G401.6 (cell line): ENCODE measurements around the gene TMEM150B.

Experiments used
- FAIRE-seq: peaks from 2 replicates; lab custom pipeline; 2012; peaks lifted over from hg19 to GRCh38; lab: Jason Lieb, UNC

TMEM150B gene

DNA sequence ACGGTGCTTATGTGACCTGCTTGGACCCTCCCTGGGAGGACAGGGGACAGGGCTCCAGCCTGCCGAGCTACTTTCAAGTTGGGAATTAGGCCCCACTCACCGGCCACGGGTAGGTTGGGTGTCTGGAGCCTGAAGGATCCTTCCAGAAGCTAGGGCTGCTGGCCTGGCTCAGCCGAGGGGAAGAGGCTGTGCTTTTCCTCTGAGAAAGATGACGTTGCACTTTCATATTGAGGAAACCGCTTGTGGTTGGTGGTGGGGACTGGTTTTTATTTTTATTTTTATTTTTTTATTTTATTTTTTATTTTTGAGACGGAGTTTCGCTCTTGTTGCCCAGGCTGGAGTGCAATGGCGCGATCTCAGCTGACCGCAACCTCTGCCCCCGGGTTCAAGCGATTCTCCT lies at the start of gene TMEM150B:
TSS of gene TMEM150B (minus strand) at position 170 of the 400 bp plus-strand sequence. CDS start 4,305 bp downstream, outside the sequence.
- no peak for FAIRE-seq

DNA sequence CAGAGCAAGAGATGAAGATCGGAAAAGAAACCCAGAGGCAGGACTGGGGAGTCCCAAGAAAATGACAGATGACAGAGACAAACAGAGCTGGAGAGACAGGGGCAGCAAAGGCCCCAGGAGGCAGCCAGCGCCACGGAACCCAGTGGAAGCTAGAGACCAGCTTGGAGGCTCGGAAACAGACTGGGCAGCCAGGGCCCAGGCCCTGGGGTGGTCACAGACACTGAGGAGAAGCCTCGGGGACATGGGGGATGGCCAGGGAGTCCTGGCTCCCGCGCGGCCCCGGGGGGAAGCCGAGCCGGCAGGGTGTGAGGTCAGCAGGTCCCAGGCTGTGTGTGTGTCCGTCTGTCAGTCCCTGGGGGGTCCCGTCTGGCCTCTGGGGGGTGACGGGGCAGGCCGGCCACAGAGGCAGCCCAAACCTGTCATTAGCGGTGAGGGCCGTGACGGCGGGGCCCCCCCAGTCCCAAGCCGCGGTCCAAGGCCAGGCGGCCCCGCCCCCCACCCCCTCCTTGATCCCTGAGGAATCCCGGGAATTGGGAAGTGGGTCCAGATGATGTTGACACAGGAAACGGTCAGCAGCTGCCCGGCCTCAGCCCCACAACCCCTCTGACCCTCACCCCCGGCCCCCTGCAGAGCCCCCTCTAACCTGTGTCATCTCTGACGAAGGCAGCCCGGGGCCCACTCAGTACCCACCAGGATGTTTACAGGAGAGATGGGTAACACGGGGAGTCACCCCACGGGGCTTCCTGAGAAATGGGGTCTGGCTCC lies 49.0 kb upstream of the TMEM150B start:
- no peak for FAIRE-seq

DNA sequence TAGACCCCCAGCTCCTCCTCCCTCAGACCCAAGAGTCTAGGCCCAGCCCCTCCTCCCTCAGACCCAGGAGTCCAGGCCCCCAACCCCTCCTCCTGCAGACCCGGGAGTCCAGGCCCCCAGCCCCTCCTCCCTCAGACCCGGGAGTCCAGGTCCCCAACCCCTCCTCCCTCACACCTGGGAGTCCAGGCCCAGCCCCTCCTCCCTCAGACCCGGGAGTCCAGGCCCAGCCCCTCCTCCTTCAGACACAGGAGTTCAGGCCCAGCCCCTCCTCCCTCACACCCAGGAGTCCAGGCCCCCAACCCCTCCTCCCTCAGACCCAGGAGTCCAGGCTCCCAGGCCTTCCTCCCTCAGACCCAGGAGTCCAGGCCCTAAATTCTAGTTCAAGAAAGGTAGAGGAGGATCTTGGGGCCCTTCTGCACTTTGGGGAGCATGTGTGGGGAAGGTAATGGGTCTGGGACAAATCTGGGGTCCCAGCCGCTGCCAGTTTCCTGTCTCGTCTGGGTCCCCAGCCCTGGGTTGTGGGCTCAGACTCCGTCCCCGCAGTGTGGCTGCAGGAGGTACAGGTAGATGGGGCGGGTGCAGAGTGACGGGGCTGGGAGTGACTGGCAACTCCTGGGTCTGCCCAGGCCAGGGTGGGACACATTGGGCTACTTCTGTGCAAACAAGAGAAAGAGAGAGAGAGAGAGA lies 48.3 kb upstream of the TMEM150B start:
- no peak for FAIRE-seq

GRCh38 chr19:55372316-55373081 lies 47.4 kb upstream of the TMEM150B start:
- no peak for FAIRE-seq

DNA sequence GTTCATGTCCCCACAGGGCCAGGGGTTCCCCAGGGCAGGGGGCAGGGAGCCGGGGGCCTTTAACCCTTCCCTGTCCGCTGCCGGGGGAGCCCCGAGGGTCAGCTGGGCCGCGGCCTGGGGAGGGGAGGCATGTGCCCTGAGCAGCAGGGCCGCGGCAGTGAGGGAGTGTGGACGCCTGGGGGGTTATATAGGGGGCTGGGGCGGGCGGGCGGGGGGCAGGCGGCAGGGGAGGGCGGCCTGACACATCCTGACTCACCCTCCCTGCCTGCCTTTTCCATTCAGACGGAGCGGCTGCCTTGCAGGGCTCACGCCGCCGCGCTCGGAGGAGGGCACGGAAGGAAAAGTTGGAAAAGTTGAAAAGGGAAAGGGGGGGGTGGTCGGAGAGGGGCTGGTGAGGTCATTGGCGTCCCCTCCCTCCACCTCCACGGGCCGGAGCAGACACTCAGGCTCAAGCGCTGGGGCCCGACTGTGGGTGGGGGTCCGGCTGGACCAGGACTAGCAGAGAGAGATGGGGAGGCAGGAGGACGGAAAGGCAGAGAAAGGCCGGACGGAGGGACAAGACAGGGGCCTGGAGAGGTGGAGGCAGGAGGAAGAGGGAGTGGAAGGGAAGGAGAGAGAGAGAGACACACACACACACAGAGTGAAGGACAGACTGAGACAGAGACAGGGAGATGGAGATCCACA lies 45.3 kb upstream of the TMEM150B start, which contains the start of gene IL11:
TSS of gene IL11 (minus strand) at position 159 of the 684 bp plus-strand sequence. CDS start at position 6, 153 bp downstream.
- no peak for FAIRE-seq

DNA sequence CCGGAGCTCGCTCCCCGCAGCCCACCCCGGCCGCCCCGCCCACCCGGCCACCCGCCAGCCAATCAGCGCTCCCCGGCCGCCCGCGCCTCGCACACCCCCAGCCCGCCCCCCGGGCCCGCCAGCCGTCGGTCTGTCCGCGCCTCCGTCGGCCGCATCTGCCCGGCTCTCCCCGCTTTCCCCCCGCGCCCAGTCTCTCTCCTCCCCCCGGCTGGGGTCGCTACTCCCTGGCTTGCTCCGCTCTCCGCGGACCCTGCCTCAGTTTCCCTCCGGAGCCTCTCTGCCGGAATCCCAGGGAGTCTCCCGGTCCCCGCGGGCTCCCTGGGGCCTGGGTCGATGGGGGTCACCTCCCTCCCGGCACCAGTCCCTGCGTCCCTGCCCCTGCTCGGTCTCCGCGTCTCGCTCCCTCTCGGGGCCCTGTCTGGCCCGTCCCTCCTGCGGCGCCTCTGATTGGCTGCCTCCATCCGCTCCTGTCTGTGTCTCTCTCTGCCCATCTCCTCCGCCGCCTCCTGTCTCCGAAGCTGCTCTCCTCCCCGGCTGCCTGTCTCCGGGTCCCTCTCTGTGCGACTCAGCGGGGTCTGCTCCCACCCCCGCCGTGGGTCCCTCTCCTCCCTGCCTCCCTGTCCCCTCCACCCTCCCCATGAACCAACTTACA lies 44.6 kb upstream of the TMEM150B start:
- no peak for FAIRE-seq

DNA sequence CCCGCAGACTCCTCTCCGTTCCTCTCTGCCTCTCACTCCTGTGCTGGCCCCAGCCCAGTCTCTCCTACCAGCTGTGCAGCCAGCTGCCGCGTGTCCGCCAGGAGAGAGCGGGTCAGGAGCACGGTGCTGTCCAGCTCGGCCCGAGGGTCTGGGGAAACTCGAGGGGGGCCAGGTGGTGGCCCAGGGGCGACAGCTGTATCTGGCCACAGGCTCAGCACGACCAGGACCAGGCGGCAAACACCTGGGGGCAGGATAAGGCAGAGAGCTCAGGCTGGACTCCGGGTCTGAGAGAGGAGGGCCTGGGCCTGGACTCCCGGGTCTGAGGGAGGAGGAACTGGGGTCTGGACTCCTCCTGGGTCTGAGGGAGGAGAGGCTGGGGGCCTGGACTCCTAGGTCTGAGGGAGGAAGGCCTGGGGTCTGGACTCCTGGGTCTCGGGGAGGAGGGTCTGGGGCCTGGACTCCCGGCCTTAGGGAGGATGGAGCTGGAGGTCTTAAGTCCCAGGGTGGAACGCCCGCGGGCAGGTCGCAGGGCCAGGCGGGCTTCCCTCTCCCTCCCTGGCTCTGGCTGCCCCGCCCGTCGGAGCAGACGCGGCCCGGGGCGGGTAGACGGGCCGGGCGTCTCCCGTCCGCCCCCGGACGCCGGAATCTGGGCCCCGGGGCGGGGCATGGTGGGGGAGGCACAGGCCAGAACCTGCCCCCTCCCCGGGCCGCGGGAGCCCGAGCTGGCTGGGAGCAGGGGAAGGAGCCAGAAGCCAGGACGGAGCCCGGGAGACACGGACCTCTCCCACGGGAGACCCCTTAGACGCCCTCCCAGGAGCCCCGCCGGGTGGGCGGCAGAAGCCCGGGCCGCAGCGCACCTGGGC lies 43.8 kb upstream of the TMEM150B start:
- FAIRE-seq = no peak

GRCh38 chr19:55368106-55368505 lies 43.0 kb upstream of the TMEM150B start:
- no peak for FAIRE-seq

- FAIRE-seq = no peak
These were observed 41.6 kb upstream of the TMEM150B start for GRCh38 chr19:55366790-55367189.

- no peak for FAIRE-seq
These were observed 40.8 kb upstream of the TMEM150B start for GRCh38 chr19:55365964-55366363.

GRCh38 chr19:55365245-55365644 lies 40.1 kb upstream of the TMEM150B start:
- FAIRE-seq = no peak

DNA sequence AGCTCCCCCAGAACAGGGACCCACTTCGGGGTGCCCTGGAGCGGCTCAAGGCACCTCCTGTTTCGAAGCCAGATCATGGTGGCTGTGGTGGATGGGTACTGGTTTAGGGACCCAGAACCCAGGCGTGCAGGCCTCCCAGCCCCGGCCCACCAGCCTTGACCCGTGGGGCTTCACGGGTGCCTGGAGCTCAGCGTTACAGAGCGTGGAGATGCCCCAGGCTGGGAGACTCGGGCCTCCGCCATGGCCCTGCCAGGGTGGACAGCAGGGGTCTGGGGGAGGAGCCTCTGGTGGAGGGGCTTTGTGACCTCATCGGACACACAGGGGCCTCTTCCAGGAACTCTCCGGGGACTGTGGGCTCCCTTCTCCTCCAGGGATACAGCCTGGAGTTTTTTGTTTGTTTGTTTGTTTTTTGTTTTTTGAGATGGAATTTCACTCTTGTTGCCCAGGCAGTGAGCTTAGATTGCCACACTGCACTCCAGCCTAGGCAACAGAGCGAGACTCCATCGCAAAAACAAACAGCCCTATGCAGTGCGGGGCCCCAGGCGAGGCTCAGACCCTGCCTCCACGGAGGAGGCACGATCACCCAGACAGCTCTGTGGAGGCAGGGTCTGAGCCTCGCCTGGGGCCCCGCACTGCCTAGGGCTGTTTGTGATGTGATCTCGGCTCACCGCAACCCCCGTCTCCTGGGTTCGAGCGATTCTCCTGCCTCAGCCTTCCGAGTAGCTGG lies 38.0 kb upstream of the TMEM150B start, which contains the start of gene GARIN5B:
TSS of gene GARIN5B (minus strand) at position 271 of the 727 bp plus-strand sequence. CDS start at position 77, 194 bp downstream.
- no peak for FAIRE-seq

DNA sequence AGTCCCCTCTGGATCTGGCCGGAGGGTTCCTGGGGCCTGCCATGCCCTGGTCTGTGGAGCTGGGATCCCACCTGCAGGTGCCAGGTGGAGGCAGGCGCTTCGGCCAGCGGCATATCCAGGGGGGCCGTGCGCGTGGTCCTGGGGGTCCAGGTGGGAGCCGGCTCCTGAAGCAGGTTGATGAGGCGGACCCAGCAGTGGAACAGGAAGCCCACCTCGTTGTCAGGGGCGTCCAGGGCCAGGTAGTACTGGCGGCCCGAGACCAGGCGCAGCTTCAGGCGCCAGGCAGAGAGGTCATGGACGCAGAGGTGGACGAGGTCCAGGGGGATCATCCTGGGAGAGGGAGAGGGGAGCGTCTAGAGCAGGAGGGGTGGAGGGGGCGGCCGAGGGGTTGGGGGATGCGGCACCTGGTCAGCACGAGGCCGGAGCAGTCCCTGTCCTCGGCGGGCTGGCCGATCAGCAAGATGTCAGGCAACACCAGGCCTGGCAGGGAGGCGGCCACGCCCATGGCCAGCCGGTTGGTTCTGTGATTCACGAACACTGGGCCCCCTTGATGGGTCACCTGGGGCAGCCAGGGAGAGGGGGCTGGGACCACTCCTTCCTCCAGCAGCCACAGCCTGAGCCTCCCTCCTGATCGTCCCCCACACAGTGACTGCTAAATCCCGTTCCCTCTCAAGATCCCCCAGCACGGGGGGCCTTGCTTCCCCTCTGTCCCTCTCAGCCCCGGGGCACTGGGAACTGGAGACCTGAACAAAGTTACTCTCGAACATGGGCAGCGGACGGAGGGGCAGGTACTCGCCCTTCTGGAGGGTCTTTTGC lies 37.2 kb upstream of the TMEM150B start:
- no peak for FAIRE-seq

- no peak for FAIRE-seq
These were observed 35.8 kb upstream of the TMEM150B start for GRCh38 chr19:55360902-55361301.

DNA sequence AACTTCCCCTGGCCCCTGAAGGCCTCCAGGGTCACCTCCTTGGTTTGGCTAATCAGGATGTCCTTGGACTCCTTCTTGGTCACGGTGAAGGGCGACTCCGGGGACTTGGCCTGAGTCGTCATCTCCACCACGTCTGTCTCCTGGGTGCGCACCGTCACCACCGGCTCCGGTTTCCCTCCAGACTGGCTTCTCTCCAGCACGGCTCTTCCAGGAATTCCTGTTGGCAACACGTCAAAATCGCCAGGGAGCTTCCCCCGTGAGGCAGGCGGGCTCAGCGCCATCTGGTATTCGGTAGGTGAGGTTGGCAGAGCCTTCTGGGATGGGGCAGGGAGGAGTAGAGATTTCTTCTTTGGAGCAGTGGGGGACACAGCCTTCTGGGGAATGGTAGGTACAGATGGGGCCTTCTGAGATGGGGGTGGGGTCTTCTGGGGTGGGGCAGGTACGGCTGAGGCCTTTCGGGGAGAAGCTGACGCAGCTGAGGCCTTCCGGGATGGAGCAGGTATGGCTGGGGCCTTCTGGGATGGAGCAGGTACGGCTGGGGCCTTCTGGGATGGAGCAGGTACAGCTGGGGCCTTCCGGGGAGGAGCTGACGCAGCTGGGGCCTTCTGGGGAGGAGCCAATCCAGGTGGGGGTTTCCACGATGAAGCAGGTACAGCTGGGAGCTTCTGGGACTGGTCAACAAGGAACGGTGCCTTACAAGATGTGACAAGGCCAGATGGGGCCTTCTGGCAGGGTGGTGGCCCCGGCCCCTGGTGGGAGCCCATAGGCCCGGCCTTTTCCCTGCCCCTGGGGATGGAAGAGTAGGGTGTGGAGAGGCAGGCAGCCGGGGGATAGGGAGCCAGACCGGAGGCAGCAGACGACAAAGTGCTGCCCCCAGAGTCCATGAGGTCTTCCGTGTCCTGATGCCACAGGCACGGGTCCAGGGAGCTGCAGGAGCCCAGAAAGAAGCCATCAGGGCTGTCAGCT lies 34.1 kb upstream of the TMEM150B start:
- FAIRE-seq = no peak

GRCh38 chr19:55358493-55358892 lies 33.4 kb upstream of the TMEM150B start:
- FAIRE-seq = no peak

DNA sequence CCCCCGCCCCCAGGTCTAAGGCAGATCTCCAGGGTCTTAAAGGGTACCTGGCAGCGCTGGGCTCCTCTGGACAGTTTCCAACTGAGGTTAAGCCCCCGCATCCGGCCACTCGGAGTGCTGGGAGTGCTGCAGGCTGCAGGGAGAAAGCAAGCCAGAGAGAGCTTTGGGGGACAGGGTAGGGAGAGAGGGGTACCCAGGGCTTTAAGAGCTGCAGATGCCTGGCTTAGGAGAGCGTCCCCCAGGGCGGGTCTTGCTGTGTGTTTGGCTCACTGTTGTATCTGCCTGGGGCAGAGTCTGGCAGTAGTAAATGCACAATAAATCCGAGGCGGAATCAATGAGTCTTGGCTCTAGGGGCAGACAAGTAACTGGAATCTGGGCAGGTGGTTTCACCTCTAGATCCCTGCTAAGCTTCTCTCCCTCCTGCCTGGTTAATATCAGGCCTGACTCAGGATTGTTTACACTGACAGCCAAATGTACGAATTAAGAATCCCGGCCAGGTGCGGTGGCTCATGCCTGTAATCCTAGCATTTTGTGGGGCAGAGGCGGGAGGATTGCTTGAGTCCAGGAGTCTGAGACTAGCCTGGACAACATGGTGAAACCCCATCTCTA lies 30.2 kb upstream of the TMEM150B start:
- peak; percentile 41 for FAIRE-seq
